Parathyroid adenoma (tissue), 2 donors: Measurements from ENCODE around the gene CARD9.

ENCODE experiments used
- H2AFZ ChIP-seq: fragments of 300-600 bp; sonication (generic); one replicate; pipeline ENCODE4 v1.7.0; 2017; ENCODE audit warnings: antibody characterized with exemption, mild to moderate bottlenecking
- H3K27ac ChIP-seq: fragments of 300-600 bp; sonication (generic); one replicate; pipeline ENCODE4 v1.7.0; 2017
- H3K27me3 ChIP-seq: fragments of 300-600 bp; sonication (generic); one replicate; pipeline ENCODE4 v1.7.0; 2017; ENCODE audit warnings: low read length; ENCODE audit not compliant: control insufficient read depth, insufficient read depth
- H3K36me3 ChIP-seq: fragments of 300-600 bp; sonication (generic); one replicate; pipeline ENCODE4 v1.7.0; 2017; ENCODE audit warnings: low read length; ENCODE audit not compliant: control insufficient read depth, insufficient read depth
- H3K4me1 ChIP-seq: fragments of 300-600 bp; sonication (generic); one replicate; pipeline ENCODE4 v1.7.0; 2017; ENCODE audit warnings: control low read depth
- H3K4me2 ChIP-seq: fragments of 300-600 bp; sonication (generic); one replicate; pipeline ENCODE4 v1.7.0; 2017; ENCODE audit warnings: low read length
- H3K4me3 ChIP-seq: fragments of 300-600 bp; sonication (generic); one replicate; pipeline ENCODE4 v1.7.0; 2017; ENCODE audit warnings: low read depth, low read length
- H3K79me2 ChIP-seq: fragments of 300-600 bp; sonication (generic); one replicate; pipeline ENCODE4 v1.7.0; 2017; ENCODE audit warnings: control low read depth
- H3K9ac ChIP-seq: fragments of 300-600 bp; sonication (generic); one replicate; pipeline ENCODE4 v1.7.0; 2017; ENCODE audit warnings: mild to moderate bottlenecking
- H3K9me3 ChIP-seq: fragments of 300-600 bp; sonication (generic); one replicate; pipeline ENCODE4 v1.7.0; 2017; ENCODE audit warnings: low read length; ENCODE audit not compliant: control insufficient read depth
- CTCF ChIP-seq: fragments of 300-600 bp; sonication (generic); IDR thresholded peaks from one replicate; pipeline ENCODE4 v1.7.0; 2017; ENCODE audit warnings: antibody characterized with exemption, mild to moderate bottlenecking
- donor health status: primary hyperparathyroidism.

The CARD9 gene

GRCh38 chr9:136366826-136367225 is 6.6 kb downstream of the CARD9 start:
- Histone ChIP-seq H3K36me3 (no peaks in the 10 kb centered on the region), H3K27me3 (no peaks in the 10 kb centered on the region), H3K9ac (no peak overlapping the region), H3K4me3 (no peak overlapping the region), H3K79me2 (no peaks in the 10 kb centered on the region), H3K9me3 (no peaks in the 10 kb centered on the region), H3K27ac (no peak overlapping the region), H2AFZ (no peak overlapping the region), H3K4me2 (no peak overlapping the region), H3K4me1 (peaks cover 8% of the 10 kb centered on the region)
- TF ChIP-seq CTCF = no peak

GRCh38 chr9:136365775-136366222 is 7.7 kb downstream of the CARD9 start:
- Histone ChIP-seq H3K79me2 (no peaks in the 10 kb centered on the region), H3K9ac (no peak overlapping the region), H3K27ac (no peak overlapping the region), H3K4me2 (no peak overlapping the region), H3K4me1 (peaks cover 6% of the 10 kb centered on the region), H3K9me3 (no peaks in the 10 kb centered on the region), H2AFZ (no peak overlapping the region), H3K36me3 (no peaks in the 10 kb centered on the region), H3K27me3 (no peaks in the 10 kb centered on the region), H3K4me3 (no peak overlapping the region)
- TF ChIP-seq CTCF = no peak

GRCh38 chr9:136364942-136365774 is 8.3 kb downstream of the CARD9 start:
- Histone ChIP-seq H3K4me3 (no peak overlapping the region), H3K9ac (no peak overlapping the region), H3K4me1 (peaks cover 3% of the 10 kb centered on the region), H3K36me3 (no peaks in the 10 kb centered on the region), H3K79me2 (no peaks in the 10 kb centered on the region), H3K9me3 (no peaks in the 10 kb centered on the region), H3K27me3 (no peaks in the 10 kb centered on the region), H3K4me2 (no peak overlapping the region), H3K27ac (no peak overlapping the region), H2AFZ (no peak overlapping the region)
- no peak for TF ChIP-seq CTCF

GRCh38 chr9:136363949-136364748 is 9.3 kb downstream of the CARD9 start:
- Histone ChIP-seq H3K36me3 (no peaks in the 10 kb centered on the region), H3K9ac (no peak overlapping the region), H3K27ac (no peak overlapping the region)

More at GRCh38 chr9:136363949-136364748, 9.3 kb downstream of the CARD9 start:
- no peak overlapping the region for H3K4me3 ChIP-seq
- no peak overlapping the region for H2AFZ ChIP-seq
- H3K9me3 ChIP-seq = no peaks in the 10 kb centered on the region
- no peak for TF ChIP-seq CTCF
- peak overlapping the region; percentile 57 for H3K4me2 ChIP-seq
- H3K79me2 ChIP-seq = no peaks in the 10 kb centered on the region
- H3K4me1 ChIP-seq = peaks cover 3% of the 10 kb centered on the region
- no peaks in the 10 kb centered on the region for H3K27me3 ChIP-seq
